ENCODE measurements around the gene PNMA1. TPM values are rescaled to one million over a fixed set of nuclear protein-coding genes. Genes with fewer than 3 reads are reported as not detected.

The PNMA1 gene
- total RNA-seq, 1 donor from 2014 or later = 29.7 TPM

Other genes starting within 250 kb of the PNMA1 start
- gene RIOX1, start 223.5 kb downstream of the PNMA1 start, total RNA-seq = 26.7 and 26.9 TPM in 2 replicates
- 1.6 and 1.8 TPM in 2 replicates for gene ACOT1, start 177.2 kb downstream of the PNMA1 start, total RNA-seq
- 0.08 TPM in 1 of 2 replicates, not detected in the other for gene HEATR4, start 155.4 kb downstream of the PNMA1 start, total RNA-seq
- 5.5 and 5.9 TPM in 2 replicates for gene ACOT2, start 145.2 kb downstream of the PNMA1 start, total RNA-seq
- gene ACOT4, start 122.5 kb downstream of the PNMA1 start, total RNA-seq = 1.1 and 1.9 TPM in 2 replicates
- not detected in 2 replicates for gene ACOT6, start 101.9 kb downstream of the PNMA1 start, total RNA-seq
- 5.3 and 8.5 TPM in 2 replicates for gene DNAL1, start 69.4 kb downstream of the PNMA1 start, total RNA-seq
- 1.2 and 2.0 TPM in 2 replicates for gene PTGR2, start 137.4 kb upstream of the PNMA1 start, total RNA-seq
- gene ZNF410, start 172.5 kb upstream of the PNMA1 start, total RNA-seq = 70.1 and 71.8 TPM in 2 replicates
- gene FAM161B, start 235.7 kb upstream of the PNMA1 start, total RNA-seq = 0.76 and 0.83 TPM in 2 replicates
- 17.9 and 19.2 TPM in 2 replicates for gene COQ6, start 235.9 kb upstream of the PNMA1 start, total RNA-seq